Choroid plexus epithelial cell (primary cell): ENCODE data around the gene ULBP2.

Experiments
- DNase-seq: peaks from one replicate; pipeline ENCODE4 v3.0.0-alpha.2; 2010; ENCODE audit warnings: low read depth
- H3K4me3 ChIP-seq: 2 replicates; pipeline ENCODE4 v1.5.1; 2011; ENCODE audit warnings: low read depth, mild to moderate bottlenecking, control low read depth, low read length, moderate library complexity
- CTCF ChIP-seq: conservative IDR thresholded peaks from 2 replicates; pipeline ENCODE4 v1.5.1; 2011; ENCODE audit warnings: low read depth, mild to moderate bottlenecking, control low read depth, inconsistent platforms, low read length, moderate library complexity

ULBP2 gene

GRCh38 chr6:149977221-149977620 lies 35.4 kb downstream of the ULBP2 start:
- no peak for DNase-seq
- H3K4me3 ChIP-seq, result no peak overlapping the region
- TF ChIP-seq CTCF, result no peak

- DNase-seq, result no peak
- TF ChIP-seq CTCF, result no peak
- H3K4me3 ChIP-seq, result no peak overlapping the region
These were observed 36.8 kb downstream of the ULBP2 start for GRCh38 chr6:149978610-149979009.

GRCh38 chr6:149979293-149979692 lies 37.5 kb downstream of the ULBP2 start:
- no peak for TF ChIP-seq CTCF
- no peak for DNase-seq
- H3K4me3 ChIP-seq, result no peak overlapping the region

- no peak overlapping the region for H3K4me3 ChIP-seq
- DNase-seq, result no peak
- no peak for TF ChIP-seq CTCF
These were observed 41.3 kb downstream of the ULBP2 start for GRCh38 chr6:149983145-149983544.

GRCh38 chr6:149984773-149985172 lies 43.0 kb downstream of the ULBP2 start:
- no peak overlapping the region for H3K4me3 ChIP-seq
- TF ChIP-seq CTCF, result no peak
- no peak for DNase-seq

- no peak for TF ChIP-seq CTCF
These were observed 43.7 kb downstream of the ULBP2 start for GRCh38 chr6:149985481-149985937.

GRCh38 chr6:149987602-149988107 lies 45.8 kb downstream of the ULBP2 start:
- no peak overlapping the region for H3K4me3 ChIP-seq
- no peak for TF ChIP-seq CTCF
- DNase-seq, result no peak

More at GRCh38 chr6:149985481-149985937, 43.7 kb downstream of the ULBP2 start:
- no peak for DNase-seq
- no peak overlapping the region for H3K4me3 ChIP-seq
